ENCODE results near the gene GPNMB.
A peak's percentile ranks its signal among the peaks of the same experiment; 100 is the strongest.

The GPNMB gene

DNA sequence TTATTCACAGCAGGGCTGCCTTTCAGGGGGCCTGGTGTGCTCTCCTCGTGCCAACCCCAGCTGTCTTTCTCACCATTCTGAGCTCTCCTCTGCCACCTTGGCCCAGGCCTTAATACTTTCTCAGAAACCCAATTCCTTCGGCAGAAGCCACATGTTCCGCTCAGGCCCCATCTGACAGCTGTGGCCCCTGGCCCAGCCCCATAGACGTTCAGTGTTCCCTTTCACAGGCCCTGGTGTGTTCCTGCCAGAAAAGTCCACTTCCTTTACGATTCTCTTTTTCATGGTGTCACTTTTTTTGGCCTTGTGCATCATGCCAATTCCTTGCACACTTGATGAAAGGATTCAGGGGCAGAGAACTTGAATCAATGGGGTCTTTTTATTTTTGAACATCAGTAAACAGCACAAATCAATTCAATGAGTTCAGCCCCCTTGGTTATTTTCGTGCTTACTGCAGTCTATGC is 15.9 kb upstream of the GPNMB start:
- no peak for DNase-seq (ENCODE audit: low read depth)

DNA sequence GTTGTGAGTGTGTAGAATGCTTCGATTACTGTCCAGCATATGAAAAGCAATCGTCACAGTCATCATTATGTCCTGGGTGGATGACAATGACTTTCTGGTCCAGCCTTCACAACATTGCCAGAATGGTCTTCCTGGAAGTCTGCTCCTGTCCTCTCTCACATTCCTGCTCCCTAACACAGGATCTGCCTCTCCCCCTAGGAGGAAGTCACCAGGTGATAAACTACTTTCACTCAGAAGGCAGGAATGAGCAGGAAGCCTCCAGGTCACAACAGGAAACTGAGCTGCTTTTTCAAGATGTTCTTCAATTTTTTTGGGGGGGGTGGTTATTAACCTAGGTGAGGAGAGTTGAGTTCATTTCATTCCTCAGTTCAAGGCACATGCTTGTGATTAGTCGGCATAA is 13.6 kb upstream of the GPNMB start:
- no peak for DNase-seq (ENCODE audit: low read depth)

DNA sequence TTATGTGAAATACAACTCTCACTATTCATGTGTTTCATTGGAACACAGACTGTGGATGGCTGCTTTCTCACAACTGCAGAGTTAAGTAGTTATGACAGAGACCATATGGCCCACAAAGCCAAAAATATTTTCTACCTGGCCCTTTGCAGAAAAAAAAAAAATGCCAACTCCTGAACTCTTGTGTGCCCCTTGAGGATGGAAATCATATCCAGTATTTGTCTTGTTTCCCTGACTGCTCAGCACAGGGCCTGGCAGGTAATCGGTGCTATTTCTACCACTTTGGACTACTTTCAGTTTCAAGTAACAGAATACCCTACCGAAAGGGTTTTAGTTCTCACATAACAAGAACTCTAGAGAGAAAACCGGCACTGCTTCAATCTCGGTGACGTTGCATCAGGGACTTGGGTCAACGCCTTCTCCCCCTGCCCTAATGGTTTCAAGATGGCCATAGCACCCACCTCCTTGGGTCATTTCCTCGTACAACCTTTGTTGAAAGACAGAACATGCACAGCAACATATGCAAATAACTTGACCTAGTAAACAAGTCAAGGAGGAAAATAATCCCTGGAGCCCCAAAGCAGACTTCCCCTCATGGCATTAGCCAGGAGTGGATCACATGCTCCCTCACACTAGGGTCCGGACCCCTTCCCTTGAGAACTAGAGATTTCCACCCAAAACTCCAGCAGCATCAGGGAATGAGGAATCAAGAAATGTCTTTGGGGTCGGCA is 11.8 kb upstream of the GPNMB start:
- peak; percentile 37 for DNase-seq (ENCODE audit: low read depth)

DNA sequence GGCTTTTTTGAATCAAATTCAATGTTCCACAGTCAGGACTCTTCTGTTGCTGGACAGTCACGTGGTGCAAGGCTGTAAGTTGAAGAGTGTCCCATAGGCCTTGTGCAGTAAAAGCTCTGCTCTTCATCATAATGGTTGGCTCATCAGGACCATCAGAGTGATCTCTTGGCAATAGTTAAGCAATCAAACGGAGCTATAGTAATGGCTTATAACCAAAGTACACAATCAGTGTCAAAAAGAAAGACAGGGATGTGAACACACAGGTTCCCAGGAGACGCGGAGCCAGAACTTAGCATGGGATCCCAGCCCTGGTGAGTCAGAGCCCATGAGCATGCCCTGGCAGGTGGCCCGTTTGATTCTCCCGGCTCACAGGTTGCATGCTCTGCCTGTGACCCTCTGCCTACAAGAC is 10.8 kb upstream of the GPNMB start:
- peak; percentile 69 for DNase-seq (ENCODE audit: low read depth)

DNA sequence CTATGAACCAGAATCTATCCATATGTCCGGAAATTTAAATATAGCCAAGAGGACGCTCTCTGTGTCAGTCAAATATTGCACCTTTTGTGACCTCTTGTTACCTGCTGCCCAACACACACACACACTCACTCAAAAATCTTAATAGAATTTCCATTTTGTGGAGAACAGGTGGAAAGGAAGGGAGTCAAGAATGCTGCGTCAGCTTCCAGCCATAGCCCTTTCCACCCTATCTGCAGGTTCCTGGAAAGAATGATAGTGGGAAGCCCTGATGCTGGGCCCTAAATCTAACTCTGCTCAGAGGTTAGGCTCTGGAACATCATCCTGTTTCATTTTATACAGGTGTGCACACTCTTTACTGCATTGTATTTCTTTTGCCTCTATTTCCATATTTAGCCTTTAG is 9.6 kb upstream of the GPNMB start:
- DNase-seq (ENCODE audit: low read depth) = no peak

DNA sequence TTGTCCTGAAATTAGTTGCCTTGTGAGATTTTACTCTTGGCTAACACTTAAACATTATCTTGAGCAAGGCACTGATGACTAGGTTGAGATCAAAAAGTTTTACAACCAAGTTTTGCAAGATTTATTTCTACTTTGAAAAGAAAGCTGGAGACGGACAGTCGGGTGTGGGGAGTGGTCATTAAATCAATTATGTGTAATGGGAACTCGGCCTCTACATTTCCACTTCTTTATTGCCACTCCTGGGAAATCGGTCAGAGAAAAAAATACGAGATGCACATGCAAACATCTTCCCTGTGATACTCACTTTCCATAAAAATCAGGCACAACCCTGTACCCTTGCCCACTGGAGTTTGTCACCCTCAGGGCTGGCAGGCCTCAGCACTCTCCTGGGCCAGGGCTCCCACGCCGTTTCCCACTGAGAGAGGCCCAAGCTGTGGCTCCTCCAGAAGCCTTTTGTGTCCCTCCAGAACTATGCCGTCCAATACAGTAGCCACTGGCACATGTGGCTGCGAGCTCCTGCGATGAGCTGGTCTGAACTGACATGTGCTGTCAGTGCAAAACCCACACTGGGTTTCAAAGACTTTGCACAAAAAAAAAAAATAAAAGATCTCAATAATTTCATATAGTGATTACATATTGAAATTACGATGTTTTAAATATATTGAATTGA is 7.5 kb upstream of the GPNMB start:
- no peak for DNase-seq (ENCODE audit: low read depth)

DNA sequence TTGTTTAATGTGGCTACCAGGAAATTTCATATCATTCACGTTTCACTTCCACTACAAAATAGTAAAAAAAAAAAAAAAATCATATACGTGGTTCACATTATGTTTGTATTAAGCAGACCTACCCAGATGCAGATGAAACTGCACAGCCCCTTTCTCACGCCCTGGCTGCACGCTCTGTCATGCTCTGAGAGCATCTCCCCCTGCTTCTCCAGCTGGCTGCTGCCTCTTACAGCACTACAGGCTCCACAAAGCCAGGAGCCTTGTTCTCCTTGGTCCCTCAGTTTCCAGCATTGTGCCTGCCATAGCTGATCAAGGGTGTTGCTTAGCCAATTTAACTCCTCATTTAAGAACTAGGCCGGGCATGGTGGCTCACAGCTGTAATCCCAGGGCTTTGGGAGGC is 6.9 kb upstream of the GPNMB start:
- DNase-seq (ENCODE audit: low read depth) = no peak

DNA sequence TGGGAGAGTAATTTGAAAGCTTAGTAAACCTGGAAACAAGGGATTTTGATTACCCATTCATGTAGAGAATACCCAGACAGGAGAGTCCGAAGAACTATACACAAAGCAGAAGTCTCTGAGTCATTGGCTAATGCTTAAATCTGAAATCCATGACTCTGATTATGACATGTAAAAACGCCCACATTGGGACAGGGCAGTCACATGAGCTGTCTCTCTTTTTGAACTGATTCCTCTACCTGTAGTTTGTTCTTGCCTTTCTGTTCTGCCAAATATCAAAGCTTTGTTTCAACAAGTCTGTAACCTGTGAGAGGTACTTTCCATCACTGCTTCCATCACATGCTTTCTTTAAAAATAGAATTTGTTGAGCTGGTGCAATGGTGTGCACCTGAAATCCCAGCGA is 4.3 kb upstream of the GPNMB start:
- DNase-seq (ENCODE audit: low read depth) = no peak

DNA sequence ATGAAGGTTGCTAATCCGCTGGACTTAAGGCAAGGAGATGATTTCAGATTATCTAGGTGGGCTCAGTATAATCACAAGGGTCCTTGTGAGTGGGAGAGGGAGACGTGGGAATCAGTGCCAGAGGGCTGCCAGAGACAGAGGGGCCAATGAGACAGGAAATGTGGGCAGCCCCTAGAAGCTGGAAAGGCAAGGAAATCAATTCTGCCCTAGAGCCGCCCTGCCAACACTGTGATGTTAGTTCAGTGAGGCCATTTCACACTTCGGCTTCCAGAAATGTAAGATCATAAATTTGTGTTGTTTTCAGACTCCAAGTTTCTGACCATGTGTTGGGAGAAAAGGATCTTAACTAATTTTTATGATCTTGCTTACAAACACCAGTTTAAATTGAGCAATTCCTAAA is 3.6 kb upstream of the GPNMB start:
- DNase-seq (ENCODE audit: low read depth) = no peak

DNA sequence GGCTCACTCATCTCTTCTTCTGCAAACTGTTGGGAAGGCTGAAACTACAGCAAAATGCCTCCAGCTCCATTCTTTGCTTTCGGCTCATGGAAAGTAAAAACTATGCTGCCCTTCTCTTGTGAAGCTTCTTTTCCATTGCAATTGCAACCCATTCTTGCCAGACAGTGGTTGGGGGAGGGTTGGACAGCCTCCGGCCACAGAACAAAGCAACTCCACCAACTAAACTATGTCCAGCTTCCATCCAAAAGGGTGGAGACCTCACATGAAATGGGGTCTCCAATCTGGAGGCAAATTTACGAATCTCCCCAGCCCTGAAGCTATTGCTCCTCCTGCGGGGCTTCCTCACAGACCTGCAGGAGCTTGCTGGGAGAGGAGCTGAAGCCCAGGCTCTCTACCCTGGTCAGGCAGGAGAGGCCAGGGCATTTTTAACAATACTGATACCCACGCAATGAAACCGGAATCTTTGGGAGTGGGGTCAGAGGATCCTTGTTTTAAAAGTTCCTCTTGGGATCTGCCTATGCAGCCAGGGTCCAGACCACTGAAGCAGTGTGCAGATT is 549 bp downstream of the GPNMB start:
- peak; percentile 37 for DNase-seq (ENCODE audit: low read depth)

DNA sequence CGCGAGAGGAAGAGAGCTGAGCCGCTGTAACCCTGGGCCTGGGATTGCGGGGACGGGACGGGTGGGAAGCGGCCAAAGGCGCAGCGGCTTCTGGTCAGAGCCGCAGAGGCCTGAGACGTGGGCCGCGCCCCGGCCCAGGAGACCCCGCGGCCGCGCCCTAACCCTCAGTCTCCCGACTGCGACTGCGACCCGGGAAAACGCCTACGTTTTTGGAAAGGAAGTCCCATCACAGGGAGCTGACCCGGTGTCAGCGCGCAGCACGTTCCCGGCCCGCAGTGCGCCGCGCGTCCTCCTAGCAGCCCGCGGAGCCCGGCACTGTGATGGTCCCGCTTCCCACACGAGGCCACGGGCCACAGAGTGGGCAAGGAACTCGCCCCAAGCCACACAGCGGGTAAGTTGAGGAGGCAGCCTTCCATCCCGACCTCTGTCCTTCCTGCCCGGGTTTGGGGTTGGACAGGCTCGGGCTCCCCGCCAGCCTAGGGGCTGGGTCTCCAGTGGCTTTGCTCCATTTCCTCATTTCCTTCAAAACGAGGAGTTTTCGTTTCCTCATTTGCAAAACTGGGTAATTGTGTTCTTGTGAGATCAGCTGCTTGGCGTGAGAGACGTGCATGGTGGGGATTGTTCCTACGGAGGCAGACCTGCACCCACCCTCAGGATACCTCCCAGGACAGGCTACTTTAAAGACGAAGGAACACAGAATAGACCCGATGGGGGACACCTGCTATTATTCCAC is 1.2 kb downstream of the GPNMB start:
- no peak for DNase-seq (ENCODE audit: low read depth)

DNA sequence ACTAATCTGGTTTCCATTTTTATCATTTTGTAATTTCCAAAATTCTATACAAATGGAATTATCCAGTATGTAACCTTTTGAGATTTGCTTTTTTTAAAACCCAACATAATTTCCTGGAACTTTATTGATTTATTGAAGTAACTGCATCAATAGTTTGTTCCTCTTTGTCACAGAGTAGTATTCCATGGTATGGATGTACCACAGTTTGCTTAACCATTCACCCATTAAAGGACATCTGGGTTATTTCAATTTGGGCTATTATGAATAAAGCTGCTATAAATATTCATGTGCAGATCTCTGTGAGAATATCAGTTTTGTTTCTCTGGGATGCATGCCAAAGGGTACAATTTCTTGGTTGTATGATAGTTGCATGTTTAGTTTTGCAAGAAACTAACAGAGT is 2.9 kb downstream of the GPNMB start:
- DNase-seq (ENCODE audit: low read depth) = peak; percentile 33

DNA sequence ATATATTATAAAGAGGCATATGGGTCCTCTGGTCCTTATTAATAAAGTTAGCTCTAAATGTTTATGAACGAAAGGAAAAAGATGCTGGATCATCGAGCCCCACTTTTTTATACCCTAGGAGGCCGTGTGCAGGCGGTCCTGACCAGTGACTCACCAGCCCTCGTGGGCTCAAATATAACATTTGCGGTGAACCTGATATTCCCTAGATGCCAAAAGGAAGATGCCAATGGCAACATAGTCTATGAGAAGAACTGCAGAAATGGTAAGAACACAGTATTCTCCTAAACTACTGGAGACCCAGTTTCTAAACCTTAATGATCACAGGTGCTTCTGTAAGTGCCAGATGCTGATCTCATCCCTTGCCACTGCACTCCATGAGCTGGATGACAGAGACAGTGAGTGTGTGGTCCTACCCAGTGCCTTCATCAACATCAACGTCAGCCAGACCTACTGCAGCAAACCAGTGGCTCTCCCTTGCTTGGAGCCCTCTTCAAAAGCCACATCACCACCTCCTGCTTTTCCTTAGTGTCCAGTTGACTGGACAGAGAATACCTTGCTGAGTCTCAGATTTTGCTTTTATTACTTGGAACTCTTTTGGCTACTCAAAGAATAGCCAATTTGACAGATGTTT is 7.6 kb downstream of the GPNMB start:
- DNase-seq (ENCODE audit: low read depth) = peak; percentile 29

DNA sequence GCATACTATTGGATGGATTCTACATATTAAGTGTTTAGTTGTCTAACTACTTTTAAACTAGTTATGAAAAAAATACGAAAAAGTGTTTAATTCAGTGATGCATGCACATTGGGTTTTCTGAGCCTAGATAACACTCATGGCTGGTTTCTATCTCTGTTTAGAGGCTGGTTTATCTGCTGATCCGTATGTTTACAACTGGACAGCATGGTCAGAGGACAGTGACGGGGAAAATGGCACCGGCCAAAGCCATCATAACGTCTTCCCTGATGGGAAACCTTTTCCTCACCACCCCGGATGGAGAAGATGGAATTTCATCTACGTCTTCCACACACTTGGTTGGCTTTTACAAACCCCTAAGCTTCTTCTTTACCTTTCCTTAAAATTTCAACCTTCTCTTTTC is 10.2 kb downstream of the GPNMB start:
- DNase-seq (ENCODE audit: low read depth) = no peak

DNA sequence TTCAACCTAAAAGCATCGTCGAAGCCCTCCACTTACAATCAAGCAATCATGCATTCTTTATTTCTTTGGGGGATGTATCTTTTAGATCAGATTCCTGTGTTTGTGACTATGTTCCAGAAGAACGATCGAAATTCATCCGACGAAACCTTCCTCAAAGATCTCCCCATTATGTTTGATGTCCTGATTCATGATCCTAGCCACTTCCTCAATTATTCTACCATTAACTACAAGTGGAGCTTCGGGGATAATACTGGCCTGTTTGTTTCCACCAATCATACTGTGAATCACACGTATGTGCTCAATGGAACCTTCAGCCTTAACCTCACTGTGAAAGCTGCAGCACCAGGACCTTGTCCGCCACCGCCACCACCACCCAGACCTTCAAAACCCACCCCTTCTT is 13.8 kb downstream of the GPNMB start:
- DNase-seq (ENCODE audit: low read depth) = no peak

DNA sequence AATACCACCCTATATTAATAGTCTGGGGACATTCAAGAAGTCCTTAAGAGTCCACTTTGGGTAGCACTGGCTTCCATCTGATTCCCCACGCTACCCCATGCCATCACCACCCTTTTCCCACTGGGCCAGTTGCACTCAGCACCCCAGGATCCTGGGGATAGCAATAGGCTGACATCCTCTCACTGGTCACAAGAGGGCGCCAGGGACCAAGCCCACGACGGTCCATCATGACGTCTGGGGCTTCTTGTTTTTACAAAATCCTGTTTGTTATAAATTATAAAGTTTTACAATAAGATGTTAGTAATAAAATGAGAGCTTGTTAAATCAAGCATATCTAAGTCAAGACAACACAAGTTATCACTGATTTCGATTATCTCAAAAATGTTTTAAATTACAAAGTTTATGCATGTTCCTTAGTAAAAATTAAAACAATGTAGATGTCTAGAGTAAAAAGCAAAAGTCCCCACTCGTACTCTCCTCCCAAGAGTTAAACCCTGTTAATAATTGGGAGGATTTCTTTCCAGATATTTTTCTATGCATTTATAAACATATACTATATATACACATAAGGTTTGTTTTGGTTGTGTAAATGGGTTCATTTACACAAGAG is 15.4 kb downstream of the GPNMB start:
- peak; percentile 57 for DNase-seq (ENCODE audit: low read depth)

DNA sequence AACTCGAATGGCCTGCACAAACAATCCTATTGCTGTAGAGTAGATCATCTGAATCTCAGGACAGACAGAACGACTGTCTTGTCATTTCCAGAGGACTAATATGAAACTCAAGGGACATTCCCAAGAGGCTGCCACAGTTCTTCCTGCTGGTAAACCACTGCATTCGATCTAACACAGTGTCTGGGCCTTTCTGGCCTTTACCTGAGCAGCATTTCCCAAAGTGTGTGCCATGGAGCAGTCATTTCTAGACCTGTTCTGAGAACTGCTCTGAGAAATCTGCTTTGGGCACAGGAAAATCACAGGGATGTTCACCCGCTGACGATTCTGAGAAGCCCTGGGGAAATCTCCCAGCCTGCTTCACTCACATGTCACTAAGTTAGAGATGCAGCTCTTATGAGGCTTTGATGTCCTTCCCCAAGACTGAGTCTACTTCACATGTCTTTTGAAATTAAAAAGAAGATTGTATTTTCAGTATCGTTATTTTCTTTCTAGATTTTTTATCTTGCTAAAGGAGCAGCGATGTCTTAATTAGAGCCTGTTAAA is 18.4 kb downstream of the GPNMB start:
- DNase-seq (ENCODE audit: low read depth) = no peak

DNA sequence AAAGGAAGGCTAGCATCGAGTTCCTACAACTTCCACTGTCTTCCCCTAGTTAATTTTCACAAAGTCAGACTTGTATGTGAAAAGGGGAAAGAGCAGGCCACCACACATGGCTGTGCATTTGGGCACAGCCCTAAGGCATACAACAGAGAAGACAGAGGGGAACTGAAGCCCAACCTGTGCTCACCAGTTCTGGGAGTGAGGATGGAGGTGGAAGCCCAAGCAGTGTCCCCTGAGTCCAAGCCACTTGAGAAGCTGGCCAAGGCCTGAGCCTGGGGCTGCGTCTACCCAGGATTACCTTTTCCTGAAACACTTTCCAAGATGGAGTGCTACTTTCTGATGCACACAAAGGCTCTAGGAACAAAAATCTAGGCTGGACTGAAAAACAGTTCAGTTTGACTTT is 20.3 kb downstream of the GPNMB start:
- no peak for DNase-seq (ENCODE audit: low read depth)

DNA sequence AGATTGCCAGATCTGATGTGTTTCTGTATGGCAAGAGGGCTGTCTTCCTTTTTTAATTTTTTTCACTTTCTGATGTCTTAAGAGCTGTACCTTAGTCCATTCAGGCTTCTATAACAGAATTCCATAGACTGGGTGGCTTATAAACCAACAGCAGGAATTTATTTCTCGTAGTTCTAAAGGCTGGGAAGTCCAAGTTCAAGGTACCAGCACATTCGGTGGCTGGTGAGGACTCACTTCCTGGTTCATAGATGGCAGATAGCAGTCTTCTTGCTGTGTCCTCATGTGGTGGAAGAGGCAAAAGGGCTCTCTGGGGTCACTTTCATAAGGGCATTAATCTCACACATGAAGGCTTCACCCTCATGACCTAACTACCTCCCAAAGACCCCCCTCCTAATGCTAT is 20.8 kb downstream of the GPNMB start:
- no peak for DNase-seq (ENCODE audit: low read depth)

DNA sequence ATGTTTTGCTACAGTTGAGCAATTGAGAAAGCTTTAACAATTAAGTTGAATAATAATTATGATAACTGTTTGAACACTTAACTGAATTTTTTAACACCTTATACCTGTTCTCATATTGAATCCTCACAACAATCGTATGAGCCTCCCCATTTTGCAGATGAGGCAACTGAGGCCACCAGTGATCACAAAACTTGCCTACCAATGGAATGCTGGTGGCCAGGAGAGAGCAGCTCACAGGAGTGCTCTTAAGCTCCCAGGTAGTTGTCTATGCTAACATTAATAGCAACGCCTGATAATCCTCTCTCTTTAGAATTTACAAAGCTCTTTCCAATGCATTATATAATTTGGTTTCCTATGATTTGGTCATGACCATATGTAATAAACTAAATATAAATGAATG is 21.6 kb downstream of the GPNMB start:
- DNase-seq (ENCODE audit: low read depth) = no peak

DNA sequence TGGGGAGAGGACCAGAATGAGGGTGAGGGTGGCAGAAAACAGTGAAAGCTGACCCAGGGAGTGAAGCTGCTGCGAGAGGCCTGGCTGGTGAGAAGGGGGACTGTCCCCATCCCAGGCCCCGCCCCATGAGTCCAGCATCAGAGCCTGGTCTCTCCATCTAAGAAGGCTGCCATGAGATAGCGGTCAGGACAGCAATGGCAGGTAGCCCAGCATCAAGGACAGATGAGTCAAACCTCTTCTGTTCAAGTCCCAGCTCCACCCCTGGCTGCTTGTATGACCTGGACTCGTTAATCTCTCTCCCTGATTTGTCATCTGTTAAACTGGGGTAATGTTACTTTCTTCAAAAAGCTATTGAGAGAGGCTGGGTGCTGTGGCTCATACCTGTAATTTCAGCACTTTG is 22.2 kb downstream of the GPNMB start:
- no peak for DNase-seq (ENCODE audit: low read depth)

DNA sequence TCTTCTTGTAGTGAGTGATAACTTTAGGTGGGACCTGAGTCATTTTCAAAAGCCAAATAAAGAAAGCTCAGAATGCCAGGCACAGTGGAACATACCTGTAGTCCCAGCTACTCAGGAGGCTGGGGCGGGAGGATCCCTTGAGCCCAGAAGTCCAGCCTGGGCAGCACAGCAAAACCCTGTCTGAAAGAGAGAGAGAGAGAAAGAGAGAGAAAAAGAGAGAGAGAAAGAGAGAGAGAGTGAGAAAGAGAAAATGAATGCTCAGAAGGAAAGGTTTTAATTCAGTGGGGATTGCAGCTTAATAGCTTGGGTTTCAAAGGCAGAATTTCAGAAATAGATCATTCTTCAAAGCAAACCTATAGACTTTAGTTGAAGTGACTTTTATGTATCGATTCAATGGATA is 25.7 kb downstream of the GPNMB start:
- DNase-seq (ENCODE audit: low read depth) = no peak

Measured in fibroblast of gingiva (primary cell).